Testis (tissue), 3 donors: ENCODE measurements around the gene PGF. TPM values are rescaled to one million over a fixed set of nuclear protein-coding genes. Genes with fewer than 3 reads are reported as not detected.

Experiments used
- DNase-seq: peaks from one replicate; pipeline ENCODE4 v3.0.0-alpha.2; 2019
- H3K27ac ChIP-seq, 2 donors: fragments of 200-600 bp; sonication (generic); one replicate each; pipeline ENCODE4 v1.5.1; 2019
- H3K27me3 ChIP-seq: fragments of 200-600 bp; sonication (generic); one replicate; pipeline ENCODE4 v1.5.1; 2019
- H3K36me3 ChIP-seq: fragments of 200-600 bp; sonication (generic); one replicate; pipeline ENCODE4 v1.5.1; 2017; ENCODE audit warnings: low read depth; ENCODE audit errors: missing control alignments
- H3K4me1 ChIP-seq: fragments of 200-600 bp; sonication (generic); one replicate; pipeline ENCODE4 v1.5.1; 2019
- H3K4me3 ChIP-seq, 2 donors: fragments of 200-600 bp; sonication (generic); one replicate each; pipeline ENCODE4 v1.5.1; 2017 to 2019
- H3K9me3 ChIP-seq: fragments of 200-600 bp; sonication (generic); one replicate; pipeline ENCODE4 v1.5.1; 2017
- POLR2A ChIP-seq: fragments of 450-650 bp; IDR thresholded peaks from one replicate; pipeline ENCODE4 v1.6.1; 2017; ENCODE audit warnings: antibody characterized with exemption, mild to moderate bottlenecking, moderate library complexity
- WGBS, 2 donors: methylation state at CpG; one replicate each; pipeline ENCODE4 v1.1.5; 2018; 5-methylcytosine and 5-hydroxymethylcytosine counted together
- intact Hi-C: fragments of 100-400 bp; cut with DNase I; formaldehyde crosslinking; loops from one replicate; pipeline ENCODE4 v1.15.1; 2023; ENCODE audit warnings: low total_unique reads
- polyA plus RNA-seq: library from polyadenylated mRNA; stranded (reverse); fragments of 350-450 nt; fragmentation: Illumina TruSeq; extraction: RNeasy Lipid Tissue Mini Kit (QIAGEN cat#74804); gene quantifications from one replicate; pipeline ENCODE4 v1.2.3, GENCODE V29; 2014; ENCODE audit warnings: low read depth, low replicate concordance; ENCODE audit not compliant: insufficient read depth
- total RNA-seq, 2 donors: library from RNA; depleted of rRNA; stranded (reverse); fragments of >200 nt; gene quantifications; one replicate each; pipeline ENCODE4 v1.2.3, GENCODE V29; 2016
- TF ChIP-seq, protein P1 (sequence below), 3 experiments: fragments of 450-650 bp in 2 of 3; fragments of 200-600 bp in 1 of 3; sonication (generic) in 1 of 3; IDR thresholded peaks; one replicate each; pipeline ENCODE4 v1.5.1; 2016 to 2019; ENCODE audit warnings: antibody characterized with exemption in 3 of 3, mild to moderate bottlenecking in 2 of 3, moderate library complexity in 1 of 3

Gene PGF
- total and polyA plus RNA-seq, 3 donors from 2014 or later, result 5.4 to 11.5 (median 6.5) TPM

DNA sequence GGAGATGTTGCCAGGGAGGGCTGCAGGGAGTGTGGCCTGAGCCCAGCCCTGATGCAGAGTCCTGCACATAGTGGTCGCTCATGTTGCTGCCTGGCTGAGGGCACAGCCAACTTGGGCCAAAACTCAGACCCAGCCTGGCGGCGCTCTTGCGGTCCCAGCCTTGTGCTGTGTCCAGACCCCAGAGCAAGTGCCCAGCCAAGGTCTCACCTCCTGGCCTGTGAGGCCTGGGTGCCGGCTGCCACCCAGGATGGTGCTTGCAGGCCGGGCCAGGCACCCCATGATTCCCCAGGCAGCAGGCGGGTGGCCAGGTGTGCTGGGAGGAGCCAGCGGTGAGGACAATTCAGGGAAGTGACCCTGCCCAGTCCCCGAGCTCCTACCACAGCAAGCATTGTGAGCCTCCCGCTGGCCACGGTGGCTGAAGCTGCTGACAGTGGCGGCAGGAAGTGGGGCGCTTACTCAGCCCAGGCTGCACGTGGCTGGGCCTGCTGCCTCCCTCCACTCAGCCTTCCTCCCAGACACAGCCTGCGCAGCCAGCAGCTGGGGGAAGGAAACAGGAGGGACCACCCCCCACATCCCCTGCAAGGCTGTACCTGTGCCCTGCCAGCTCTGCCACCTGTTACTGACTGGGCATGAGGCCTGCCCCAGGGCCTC, 17.7 kb upstream of the PGF start:
- Histone ChIP-seq H3K9me3 (no peaks in the 10 kb centered on the region), H3K27me3 (no peaks in the 10 kb centered on the region), H3K27ac (no peak overlapping the region), H3K36me3 (no peaks in the 10 kb centered on the region), H3K4me1 (no peaks in the 10 kb centered on the region), H3K4me3 (no peak overlapping the region)
- intact Hi-C loops, result no loop called here
- TF ChIP-seq POLR2A, result no peak
- TF ChIP-seq, protein P1, sequence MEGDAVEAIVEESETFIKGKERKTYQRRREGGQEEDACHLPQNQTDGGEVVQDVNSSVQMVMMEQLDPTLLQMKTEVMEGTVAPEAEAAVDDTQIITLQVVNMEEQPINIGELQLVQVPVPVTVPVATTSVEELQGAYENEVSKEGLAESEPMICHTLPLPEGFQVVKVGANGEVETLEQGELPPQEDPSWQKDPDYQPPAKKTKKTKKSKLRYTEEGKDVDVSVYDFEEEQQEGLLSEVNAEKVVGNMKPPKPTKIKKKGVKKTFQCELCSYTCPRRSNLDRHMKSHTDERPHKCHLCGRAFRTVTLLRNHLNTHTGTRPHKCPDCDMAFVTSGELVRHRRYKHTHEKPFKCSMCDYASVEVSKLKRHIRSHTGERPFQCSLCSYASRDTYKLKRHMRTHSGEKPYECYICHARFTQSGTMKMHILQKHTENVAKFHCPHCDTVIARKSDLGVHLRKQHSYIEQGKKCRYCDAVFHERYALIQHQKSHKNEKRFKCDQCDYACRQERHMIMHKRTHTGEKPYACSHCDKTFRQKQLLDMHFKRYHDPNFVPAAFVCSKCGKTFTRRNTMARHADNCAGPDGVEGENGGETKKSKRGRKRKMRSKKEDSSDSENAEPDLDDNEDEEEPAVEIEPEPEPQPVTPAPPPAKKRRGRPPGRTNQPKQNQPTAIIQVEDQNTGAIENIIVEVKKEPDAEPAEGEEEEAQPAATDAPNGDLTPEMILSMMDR (IDR thresholded peaks at IDR 0.05), result no peak
- 77 to 87% methylated on average over 13 to 15 of the region's 15 CpGs for WGBS, 2 donors
- DNase-seq, result no peak

DNA sequence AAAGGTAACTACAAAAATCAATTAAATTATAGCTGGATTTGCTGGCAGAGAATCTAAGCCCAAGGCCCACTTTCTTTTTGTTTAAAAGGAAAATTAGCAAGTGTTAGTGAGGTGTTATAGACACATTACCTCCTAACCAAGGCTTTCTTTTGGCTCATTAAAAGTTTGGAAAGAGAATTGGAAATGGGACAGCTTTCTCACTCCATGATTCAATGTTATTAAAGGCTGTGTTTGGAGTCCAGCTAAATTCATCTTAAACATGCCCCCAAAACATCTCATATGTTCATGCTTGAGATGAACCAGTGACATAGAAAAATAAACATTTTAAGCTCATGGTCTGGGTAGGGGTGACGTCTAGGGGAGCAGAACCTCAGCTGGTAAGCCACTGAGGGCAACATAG, 13.4 kb upstream of the PGF start:
- H3K9me3 ChIP-seq, result no peaks in the 10 kb centered on the region
- TF ChIP-seq POLR2A, result no peak
- TF ChIP-seq, protein P1 (IDR thresholded peaks at IDR 0.05), result no peak
- intact Hi-C loops, result no loop called here
- no peak overlapping the region for H3K27ac ChIP-seq
- no peak for DNase-seq
- 96 to 97% methylated on average over 1 of the region's 1 CpG for whole genome bisulfite sequencing, 2 donors
- no peaks in the 10 kb centered on the region for H3K4me1 ChIP-seq
- no peaks in the 10 kb centered on the region for H3K36me3 ChIP-seq
- H3K4me3 ChIP-seq, result no peak overlapping the region
- no peaks in the 10 kb centered on the region for H3K27me3 ChIP-seq

- intact Hi-C loops, result no loop called here
- WGBS, 2 donors, result 68 to 76% methylated on average over 5 of the region's 5 CpGs
- TF ChIP-seq, protein P1 (IDR thresholded peaks at IDR 0.05), result no peak
- TF ChIP-seq POLR2A, result no peak
- DNase-seq, result no peak
- Histone ChIP-seq H3K4me1 (no peaks in the 10 kb centered on the region), H3K27ac (no peak overlapping the region), H3K9me3 (no peaks in the 10 kb centered on the region), H3K27me3 (no peaks in the 10 kb centered on the region), H3K36me3 (no peaks in the 10 kb centered on the region), H3K4me3 (no peak overlapping the region)
Measured at GRCh38 chr14:74965486-74966153, 10.2 kb upstream of the PGF start.

- TF ChIP-seq, protein P1 (IDR thresholded peaks at IDR 0.05), result no peak
- Histone ChIP-seq H3K27ac (no peak overlapping the region), H3K27me3 (no peaks in the 10 kb centered on the region), H3K4me3 (no peak overlapping the region), H3K36me3 (no peaks in the 10 kb centered on the region), H3K4me1 (no peaks in the 10 kb centered on the region), H3K9me3 (no peaks in the 10 kb centered on the region)
- no peak for DNase-seq
- intact Hi-C loops, result no loop called here
- WGBS, 2 donors, result 61 to 77% methylated on average over 4 of the region's 4 CpGs
Measured at GRCh38 chr14:74964787-74965485, 9.5 kb upstream of the PGF start.
